K562 (cell line): ENCODE results near the gene AGPAT3.

Source experiments
- CBX5 ChIP-seq: IDR thresholded peaks from 2 replicates; pipeline ENCODE4 v1.6.1; 2014; ENCODE audit warnings: low read depth, borderline replicate concordance
- EZH2 ChIP-seq: IDR thresholded peaks from 2 replicates; pipeline ENCODE4 v1.6.1; 2012; ENCODE audit warnings: low read depth, mild to moderate bottlenecking, inconsistent platforms, low read length, borderline replicate concordance
- GABPA ChIP-seq: fragments of 200-800 bp; sonication (Bioruptor generic); conservative IDR thresholded peaks from 2 replicates; pipeline ENCODE4 v1.6.1; 2016; ENCODE audit warnings: low read depth, missing genetic modification characterization, missing compliant biosample characterization
- SMAD3 ChIP-seq: fragments of 450-650 bp; formaldehyde crosslinking; conservative IDR thresholded peaks from 2 replicates; pipeline ENCODE4 v1.4.0; 2020; ENCODE audit warnings: mild to moderate bottlenecking
- ZBTB8A ChIP-seq: fragments of 450-650 bp; IDR thresholded peaks from 2 replicates; pipeline ENCODE4 v1.6.1; 2018; ENCODE audit warnings: mild to moderate bottlenecking, moderate library complexity; ENCODE audit not compliant: partially characterized antibody
- ZNF324 ChIP-seq: fragments of 250-450 bp; sonication (Bioruptor Pico); IDR thresholded peaks from 2 replicates; pipeline ENCODE4 v1.4.0; 2020; ENCODE audit warnings: mild to moderate bottlenecking
- TF ChIP-seq, protein P1 (sequence below): sonication (generic); formaldehyde crosslinking; IDR thresholded peaks from 2 replicates; pipeline ENCODE4 v1.8.1; 2023; ENCODE audit warnings: mild to moderate bottlenecking, missing genetic modification reagents
- TF ChIP-seq, protein P2 (sequence below): fragments of 200-800 bp; sonication (Bioruptor generic); IDR thresholded peaks from 2 replicates; pipeline ENCODE4 v1.6.1; 2016; ENCODE audit warnings: missing genetic modification characterization, missing compliant biosample characterization
- TF ChIP-seq, protein P3 (sequence below), 3 experiments: IDR thresholded peaks in 2 of 3; conservative IDR thresholded peaks in 1 of 3; 2 replicates each; pipeline ENCODE4 v1.5.1; 2011 to 2012; ENCODE audit warnings: low read length in 3 of 3, mild to moderate bottlenecking in 3 of 3, control low read depth in 2 of 3, improper control_type of control experiment in 1 of 3, inconsistent platforms in 1 of 3, low read depth in 1 of 3, mixed read lengths in 1 of 3, moderate library complexity in 1 of 3; ENCODE audit not compliant: insufficient read depth in 2 of 3
- TF ChIP-seq, protein P4 (sequence below): sonication (generic); formaldehyde crosslinking; IDR thresholded peaks from 2 replicates; pipeline ENCODE4 v1.8.0; 2022; ENCODE audit warnings: missing genetic modification reagents, mild to moderate bottlenecking, borderline replicate concordance

DNA sequence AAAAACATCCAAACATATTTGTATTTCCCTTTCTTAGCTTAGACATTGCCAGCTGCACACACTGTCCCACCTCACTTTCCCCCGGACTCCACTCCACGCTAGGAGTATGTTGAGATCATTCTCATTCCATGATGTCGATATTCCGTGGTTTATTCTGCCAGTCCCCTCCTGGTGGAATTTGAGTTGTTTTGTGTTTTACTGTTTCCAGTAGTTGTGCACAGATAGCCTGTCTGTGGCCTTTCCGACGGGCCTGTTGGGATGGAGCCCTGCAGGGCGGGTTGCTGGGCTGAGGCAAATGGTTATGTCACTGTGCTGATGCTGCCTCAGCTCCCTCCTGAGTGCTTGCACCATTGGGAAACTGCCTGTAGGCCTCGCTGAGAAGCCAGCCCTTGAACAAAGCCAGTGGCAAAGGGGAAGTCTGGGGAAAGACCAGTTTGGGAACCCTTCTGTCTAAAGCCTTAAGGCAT lies 159.9 kb downstream of the AGPAT3 start:
- no peak for TF ChIP-seq GABPA
- TF ChIP-seq EZH2, result no peak
- TF ChIP-seq, protein P1, sequence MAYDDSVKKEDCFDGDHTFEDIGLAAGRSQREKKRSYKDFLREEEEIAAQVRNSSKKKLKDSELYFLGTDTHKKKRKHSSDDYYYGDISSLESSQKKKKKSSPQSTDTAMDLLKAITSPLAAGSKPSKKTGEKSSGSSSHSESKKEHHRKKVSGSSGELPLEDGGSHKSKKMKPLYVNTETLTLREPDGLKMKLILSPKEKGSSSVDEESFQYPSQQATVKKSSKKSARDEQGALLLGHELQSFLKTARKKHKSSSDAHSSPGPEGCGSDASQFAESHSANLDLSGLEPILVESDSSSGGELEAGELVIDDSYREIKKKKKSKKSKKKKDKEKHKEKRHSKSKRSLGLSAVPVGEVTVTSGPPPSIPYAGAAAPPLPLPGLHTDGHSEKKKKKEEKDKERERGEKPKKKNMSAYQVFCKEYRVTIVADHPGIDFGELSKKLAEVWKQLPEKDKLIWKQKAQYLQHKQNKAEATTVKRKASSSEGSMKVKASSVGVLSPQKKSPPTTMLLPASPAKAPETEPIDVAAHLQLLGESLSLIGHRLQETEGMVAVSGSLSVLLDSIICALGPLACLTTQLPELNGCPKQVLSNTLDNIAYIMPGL (CRISPR knock-in tag), result no peak
- TF ChIP-seq CBX5, result no peak
- TF ChIP-seq SMAD3, result no peak
- no peak for TF ChIP-seq ZBTB8A
- TF ChIP-seq, protein P2, sequence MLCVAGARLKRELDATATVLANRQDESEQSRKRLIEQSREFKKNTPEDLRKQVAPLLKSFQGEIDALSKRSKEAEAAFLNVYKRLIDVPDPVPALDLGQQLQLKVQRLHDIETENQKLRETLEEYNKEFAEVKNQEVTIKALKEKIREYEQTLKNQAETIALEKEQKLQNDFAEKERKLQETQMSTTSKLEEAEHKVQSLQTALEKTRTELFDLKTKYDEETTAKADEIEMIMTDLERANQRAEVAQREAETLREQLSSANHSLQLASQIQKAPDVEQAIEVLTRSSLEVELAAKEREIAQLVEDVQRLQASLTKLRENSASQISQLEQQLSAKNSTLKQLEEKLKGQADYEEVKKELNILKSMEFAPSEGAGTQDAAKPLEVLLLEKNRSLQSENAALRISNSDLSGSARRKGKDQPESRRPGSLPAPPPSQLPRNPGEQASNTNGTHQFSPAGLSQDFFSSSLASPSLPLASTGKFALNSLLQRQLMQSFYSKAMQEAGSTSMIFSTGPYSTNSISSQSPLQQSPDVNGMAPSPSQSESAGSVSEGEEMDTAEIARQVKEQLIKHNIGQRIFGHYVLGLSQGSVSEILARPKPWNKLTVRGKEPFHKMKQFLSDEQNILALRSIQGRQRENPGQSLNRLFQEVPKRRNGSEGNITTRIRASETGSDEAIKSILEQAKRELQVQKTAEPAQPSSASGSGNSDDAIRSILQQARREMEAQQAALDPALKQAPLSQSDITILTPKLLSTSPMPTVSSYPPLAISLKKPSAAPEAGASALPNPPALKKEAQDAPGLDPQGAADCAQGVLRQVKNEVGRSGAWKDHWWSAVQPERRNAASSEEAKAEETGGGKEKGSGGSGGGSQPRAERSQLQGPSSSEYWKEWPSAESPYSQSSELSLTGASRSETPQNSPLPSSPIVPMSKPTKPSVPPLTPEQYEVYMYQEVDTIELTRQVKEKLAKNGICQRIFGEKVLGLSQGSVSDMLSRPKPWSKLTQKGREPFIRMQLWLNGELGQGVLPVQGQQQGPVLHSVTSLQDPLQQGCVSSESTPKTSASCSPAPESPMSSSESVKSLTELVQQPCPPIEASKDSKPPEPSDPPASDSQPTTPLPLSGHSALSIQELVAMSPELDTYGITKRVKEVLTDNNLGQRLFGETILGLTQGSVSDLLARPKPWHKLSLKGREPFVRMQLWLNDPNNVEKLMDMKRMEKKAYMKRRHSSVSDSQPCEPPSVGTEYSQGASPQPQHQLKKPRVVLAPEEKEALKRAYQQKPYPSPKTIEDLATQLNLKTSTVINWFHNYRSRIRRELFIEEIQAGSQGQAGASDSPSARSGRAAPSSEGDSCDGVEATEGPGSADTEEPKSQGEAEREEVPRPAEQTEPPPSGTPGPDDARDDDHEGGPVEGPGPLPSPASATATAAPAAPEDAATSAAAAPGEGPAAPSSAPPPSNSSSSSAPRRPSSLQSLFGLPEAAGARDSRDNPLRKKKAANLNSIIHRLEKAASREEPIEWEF (CRISPR knock-in tag), result no peak
- TF ChIP-seq, protein P3, sequence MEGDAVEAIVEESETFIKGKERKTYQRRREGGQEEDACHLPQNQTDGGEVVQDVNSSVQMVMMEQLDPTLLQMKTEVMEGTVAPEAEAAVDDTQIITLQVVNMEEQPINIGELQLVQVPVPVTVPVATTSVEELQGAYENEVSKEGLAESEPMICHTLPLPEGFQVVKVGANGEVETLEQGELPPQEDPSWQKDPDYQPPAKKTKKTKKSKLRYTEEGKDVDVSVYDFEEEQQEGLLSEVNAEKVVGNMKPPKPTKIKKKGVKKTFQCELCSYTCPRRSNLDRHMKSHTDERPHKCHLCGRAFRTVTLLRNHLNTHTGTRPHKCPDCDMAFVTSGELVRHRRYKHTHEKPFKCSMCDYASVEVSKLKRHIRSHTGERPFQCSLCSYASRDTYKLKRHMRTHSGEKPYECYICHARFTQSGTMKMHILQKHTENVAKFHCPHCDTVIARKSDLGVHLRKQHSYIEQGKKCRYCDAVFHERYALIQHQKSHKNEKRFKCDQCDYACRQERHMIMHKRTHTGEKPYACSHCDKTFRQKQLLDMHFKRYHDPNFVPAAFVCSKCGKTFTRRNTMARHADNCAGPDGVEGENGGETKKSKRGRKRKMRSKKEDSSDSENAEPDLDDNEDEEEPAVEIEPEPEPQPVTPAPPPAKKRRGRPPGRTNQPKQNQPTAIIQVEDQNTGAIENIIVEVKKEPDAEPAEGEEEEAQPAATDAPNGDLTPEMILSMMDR (IDR thresholded peaks at IDR 0.05 in 2 of 3, conservative IDR thresholded peaks at IDR 0.05 in 1 of 3; ENCODE audit: insufficient read depth in 2 of 3, low read depth in 1 of 3, low read length in 3 of 3), result peak in 1 of 3 experiments; percentile 14; a peak in 1 of 6 replicates
- TF ChIP-seq, protein P4, sequence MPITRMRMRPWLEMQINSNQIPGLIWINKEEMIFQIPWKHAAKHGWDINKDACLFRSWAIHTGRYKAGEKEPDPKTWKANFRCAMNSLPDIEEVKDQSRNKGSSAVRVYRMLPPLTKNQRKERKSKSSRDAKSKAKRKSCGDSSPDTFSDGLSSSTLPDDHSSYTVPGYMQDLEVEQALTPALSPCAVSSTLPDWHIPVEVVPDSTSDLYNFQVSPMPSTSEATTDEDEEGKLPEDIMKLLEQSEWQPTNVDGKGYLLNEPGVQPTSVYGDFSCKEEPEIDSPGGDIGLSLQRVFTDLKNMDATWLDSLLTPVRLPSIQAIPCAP, result no peak
- no peak for TF ChIP-seq ZNF324 (CRISPR knock-in tag)
